Hepatocyte (in vitro differentiated cells): ENCODE measurements around the gene CCDC28A. TPM values are rescaled to one million over a fixed set of nuclear protein-coding genes. Genes with fewer than 3 reads are reported as not detected.

Source experiments
- DNase-seq: peaks from one replicate; pipeline ENCODE4 v3.0.0-alpha.2; 2016; ENCODE audit warnings: low spot score
- H2AFZ ChIP-seq: fragments of 200-600 bp; sonication (generic); 2 replicates; pipeline ENCODE4 v1.6.0; 2016; ENCODE audit warnings: antibody characterized with exemption, mild to moderate bottlenecking
- H3K27ac ChIP-seq: fragments of 200-600 bp; sonication (generic); 2 replicates; pipeline ENCODE4 v1.5.1; 2016; ENCODE audit warnings: mild to moderate bottlenecking
- H3K27me3 ChIP-seq: fragments of 200-600 bp; sonication (generic); 2 replicates; pipeline ENCODE4 v1.6.1; 2016
- H3K36me3 ChIP-seq: fragments of 200-600 bp; sonication (generic); replicated peaks from 2 replicates; pipeline ENCODE4 v1.5.1; 2016; ENCODE audit warnings: low read depth; ENCODE audit not compliant: insufficient read depth
- H3K4me1 ChIP-seq: fragments of 200-600 bp; sonication (generic); 2 replicates; pipeline ENCODE4 v1.5.1; 2016; ENCODE audit warnings: mild to moderate bottlenecking, moderate library complexity; ENCODE audit not compliant: insufficient read depth
- H3K4me2 ChIP-seq: fragments of 200-600 bp; sonication (generic); 2 replicates; pipeline ENCODE4 v1.6.0; 2016
- H3K4me3 ChIP-seq: fragments of 200-600 bp; sonication (generic); 2 replicates; pipeline ENCODE4 v1.5.1; 2016; ENCODE audit warnings: mild to moderate bottlenecking
- H3K79me2 ChIP-seq: fragments of 200-600 bp; sonication (generic); 2 replicates; pipeline ENCODE4 v1.6.0; 2017; ENCODE audit warnings: mild to moderate bottlenecking
- H3K9me2 ChIP-seq: fragments of 200-600 bp; sonication (generic); replicated peaks from 2 replicates; pipeline ENCODE4 v1.6.0; 2017; ENCODE audit warnings: mild to moderate bottlenecking; ENCODE audit not compliant: insufficient read depth
- H3K9me3 ChIP-seq: fragments of 200-600 bp; sonication (generic); 2 replicates; pipeline ENCODE4 v1.5.1; 2016; ENCODE audit warnings: low read depth, mild to moderate bottlenecking
- H4K20me1 ChIP-seq: fragments of 200-600 bp; sonication (generic); 2 replicates; pipeline ENCODE4 v1.6.0; 2016; ENCODE audit warnings: mild to moderate bottlenecking; ENCODE audit not compliant: insufficient read depth, poor library complexity, severe bottlenecking
- CTCF ChIP-seq: fragments of 200-600 bp; sonication (generic); IDR thresholded peaks from 2 replicates; pipeline ENCODE4 v1.5.1; 2016; ENCODE audit warnings: antibody characterized with exemption, mild to moderate bottlenecking; ENCODE audit not compliant: poor library complexity
- EZH2 ChIP-seq: fragments of 200-600 bp; sonication (generic); IDR thresholded peaks from 2 replicates; pipeline ENCODE4 v1.6.1; 2016; ENCODE audit warnings: antibody characterized with exemption, mild to moderate bottlenecking, borderline replicate concordance
- EZH2phosphoT487 ChIP-seq: fragments of 200-600 bp; sonication (generic); IDR thresholded peaks from one replicate; pipeline ENCODE4 v1.6.1; 2018; ENCODE audit warnings: antibody characterized with exemption, mild to moderate bottlenecking, low read depth, moderate library complexity; ENCODE audit not compliant: unreplicated experiment, severe bottlenecking
- WGBS: methylation state at CpG from one replicate; pipeline ENCODE4 v1.1.6; 2016; ENCODE audit warnings: low lambda C conversion rate; ENCODE audit errors: missing lambda C conversion rate; 5-methylcytosine and 5-hydroxymethylcytosine counted together
- polyA plus RNA-seq: library from polyadenylated mRNA; unstranded; fragments of >200 nt; fragmentation: Nextera tagmentation; extraction: Ambion mirVana; gene quantifications from 2 replicates; pipeline ENCODE4 v1.2.1, GENCODE V29; 2016
- total RNA-seq: library from RNA; depleted of rRNA; stranded (reverse); fragments of >200 nt; gene quantifications from 2 replicates; pipeline ENCODE4 v1.2.3, GENCODE V29; 2014

CCDC28A gene
- total and polyA plus RNA-seq, 2 experiments from 2014 or later, result 8.9 to 12.0 TPM

GRCh38 chr6:138811866-138812265, 38.3 kb downstream of the CCDC28A start:
- H3K36me3 ChIP-seq, result no peaks in the 10 kb centered on the region
- WGBS, result 91% methylated on average over 3 of the region's 3 CpGs
- no peak overlapping the region for H3K27ac ChIP-seq
- no peak for DNase-seq
- no peaks in the 10 kb centered on the region for H3K27me3 ChIP-seq
- H3K4me2 ChIP-seq, result no peak overlapping the region
- peaks cover 6% of the 10 kb centered on the region for H3K4me1 ChIP-seq
- no peak overlapping the region for H2AFZ ChIP-seq
- TF ChIP-seq CTCF (no peak), EZH2 (no peak), EZH2phosphoT487 (no peak)
- no peaks in the 10 kb centered on the region for H3K9me3 ChIP-seq
- H3K9me2 ChIP-seq, result no peaks in the 10 kb centered on the region
- no peaks in the 10 kb centered on the region for H4K20me1 ChIP-seq
- no peaks in the 10 kb centered on the region for H3K79me2 ChIP-seq
- no peak overlapping the region for H3K4me3 ChIP-seq

GRCh38 chr6:138814179-138814834, 40.7 kb downstream of the CCDC28A start:
- Histone ChIP-seq H3K4me3 (no peak overlapping the region), H3K79me2 (no peaks in the 10 kb centered on the region), H3K9me3 (no peaks in the 10 kb centered on the region), H3K9me2 (no peaks in the 10 kb centered on the region), H2AFZ (no peak overlapping the region), H4K20me1 (no peaks in the 10 kb centered on the region), H3K36me3 (no peaks in the 10 kb centered on the region), H3K4me1 (peaks cover 13% of the 10 kb centered on the region), H3K4me2 (no peak overlapping the region), H3K27ac (peak overlapping the region; percentile 70), H3K27me3 (no peaks in the 10 kb centered on the region)
- no peak for TF ChIP-seq EZH2
- no peak for TF ChIP-seq EZH2phosphoT487
- TF ChIP-seq CTCF, result no peak
- WGBS, result 41% methylated on average over 5 of the region's 5 CpGs
- DNase-seq, result peak; percentile 15

DNA sequence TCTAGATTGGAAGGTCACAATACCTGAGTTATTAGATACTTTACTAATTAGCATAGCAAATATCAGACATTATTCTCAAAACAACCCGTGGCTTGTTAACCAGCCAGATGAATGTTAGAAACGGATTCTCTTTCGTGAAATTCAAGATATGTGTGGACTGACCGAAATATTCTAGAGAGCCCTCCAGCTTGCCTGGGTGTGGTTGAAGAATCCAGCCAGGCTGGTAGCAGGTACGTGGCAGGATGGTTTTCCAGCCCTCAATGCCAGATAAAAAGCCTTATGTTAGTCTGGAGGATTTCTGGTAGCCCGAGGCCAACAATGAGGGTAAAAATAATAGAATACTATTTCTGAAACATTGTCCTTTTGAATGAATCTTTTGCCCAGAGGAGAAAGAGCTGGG, 41.7 kb downstream of the CCDC28A start:
- H3K4me2 ChIP-seq, result no peak overlapping the region
- 84% methylated on average over 6 of the region's 6 CpGs for WGBS

More for the DNA sequence above, 41.7 kb downstream of the CCDC28A start:
- no peak overlapping the region for H2AFZ ChIP-seq
- no peaks in the 10 kb centered on the region for H4K20me1 ChIP-seq
- no peaks in the 10 kb centered on the region for H3K9me2 ChIP-seq
- H3K4me1 ChIP-seq, result peaks cover 13% of the 10 kb centered on the region
- no peaks in the 10 kb centered on the region for H3K36me3 ChIP-seq
- no peaks in the 10 kb centered on the region for H3K9me3 ChIP-seq
- no peaks in the 10 kb centered on the region for H3K79me2 ChIP-seq
- no peak for DNase-seq
- TF ChIP-seq CTCF (no peak), EZH2 (no peak), EZH2phosphoT487 (no peak)
- no peak overlapping the region for H3K4me3 ChIP-seq
- H3K27ac ChIP-seq, result peak overlapping the region; percentile 70
- H3K27me3 ChIP-seq, result no peaks in the 10 kb centered on the region
